UCSD-AML1 (cell line): ENCODE data around the gene TMPRSS11E.
"Not testable (repeated sequence)": the region's sequence is repeated elsewhere in the genome, so short reads cannot be mapped to it uniquely, and the experiment has no call there.

Source experiments
- DNase-seq: peaks from one replicate; lab custom pipeline; 2025; ENCODE audit not compliant: unreplicated experiment; lab: John Stamatoyannopoulos, UW

TMPRSS11E gene

GRCh38 chr4:68460085-68460484 is 12.8 kb downstream of the TMPRSS11E start:
- DNase-seq, result no peak

GRCh38 chr4:68461790-68462189 is 14.5 kb downstream of the TMPRSS11E start:
- DNase-seq, result no peak

GRCh38 chr4:68462691-68463090 is 15.4 kb downstream of the TMPRSS11E start:
- no peak for DNase-seq

- DNase-seq, result no peak
These were observed 16.5 kb downstream of the TMPRSS11E start for GRCh38 chr4:68463796-68464195.

- no peak for DNase-seq
These were observed 17.8 kb downstream of the TMPRSS11E start for GRCh38 chr4:68465058-68465457.

GRCh38 chr4:68466185-68466584 is 18.9 kb downstream of the TMPRSS11E start:
- no peak for DNase-seq

GRCh38 chr4:68466751-68467150 is 19.5 kb downstream of the TMPRSS11E start:
- no peak for DNase-seq

- no peak for DNase-seq
These were observed 22.2 kb downstream of the TMPRSS11E start for GRCh38 chr4:68469482-68469881.

GRCh38 chr4:68476191-68476590 is 28.9 kb downstream of the TMPRSS11E start:
- DNase-seq, result no peak

- DNase-seq, result no peak
These were observed 42.1 kb downstream of the TMPRSS11E start for GRCh38 chr4:68489338-68489737.

GRCh38 chr4:68490826-68491457 is 43.7 kb downstream of the TMPRSS11E start:
- no peak for DNase-seq

- no peak for DNase-seq
These were observed 47.4 kb downstream of the TMPRSS11E start for GRCh38 chr4:68494688-68495087.

- DNase-seq, result peak; percentile 28
These were observed 51.2 kb downstream of the TMPRSS11E start for GRCh38 chr4:68498413-68499007.

GRCh38 chr4:68499021-68499420 is 51.8 kb downstream of the TMPRSS11E start:
- no peak for DNase-seq

GRCh38 chr4:68503462-68503861 is 56.2 kb downstream of the TMPRSS11E start:
- not testable (repeated sequence) for DNase-seq

GRCh38 chr4:68504836-68505235 is 57.6 kb downstream of the TMPRSS11E start:
- not testable (repeated sequence) for DNase-seq

GRCh38 chr4:68505452-68505851 is 58.2 kb downstream of the TMPRSS11E start:
- not testable (repeated sequence) for DNase-seq

- DNase-seq, result no peak
These were observed 71.6 kb downstream of the TMPRSS11E start for GRCh38 chr4:68518889-68519288.

- DNase-seq, result no peak
These were observed 73.7 kb downstream of the TMPRSS11E start for GRCh38 chr4:68520985-68521384.

GRCh38 chr4:68522232-68522631 is 75.0 kb downstream of the TMPRSS11E start:
- not testable (repeated sequence) for DNase-seq

- no peak for DNase-seq
These were observed 88.7 kb downstream of the TMPRSS11E start for GRCh38 chr4:68535974-68536373.

- DNase-seq, result no peak
These were observed 89.1 kb downstream of the TMPRSS11E start for GRCh38 chr4:68536375-68536774.

- not testable (repeated sequence) for DNase-seq
These were observed 95.5 kb downstream of the TMPRSS11E start for GRCh38 chr4:68542742-68543141.
